HEK293T (cell line): Measurements from ENCODE around the gene TEX29.

ENCODE experiments used
- ARNT ChIP-seq: fragments of 450-650 bp; IDR thresholded peaks from 2 replicates; pipeline ENCODE4 v1.6.1; 2017; ENCODE audit warnings: mild to moderate bottlenecking
- FOXM1 ChIP-seq: fragments of 450-650 bp; IDR thresholded peaks from 2 replicates; pipeline ENCODE4 v1.6.1; 2017; ENCODE audit warnings: mild to moderate bottlenecking, borderline replicate concordance
- L3MBTL2 ChIP-seq: fragments of 450-650 bp; conservative IDR thresholded peaks from 2 replicates; pipeline ENCODE4 v1.6.1; 2016; ENCODE audit warnings: mild to moderate bottlenecking

GRCh38 chr13:111342721-111343120 lies 22.3 kb downstream of the TEX29 start:
- no peak for TF ChIP-seq ARNT
- no peak for TF ChIP-seq L3MBTL2
- no peak for TF ChIP-seq FOXM1
